Measurements from ENCODE around the gene TBC1D5. TPM values are rescaled to one million over a fixed set of nuclear protein-coding genes. Genes with fewer than 3 reads are reported as not detected.

The TBC1D5 gene
- total and polyA plus RNA-seq, 2 of the 8 experiments (the other 6 are each of a cell fraction or from before 2014, with no cell fraction given): 11.0 to 22.9 TPM

GRCh38 chr3:17744693-17745092 lies 2.3 kb upstream of the TBC1D5 start:
- Histone ChIP-seq H2AK5ac (ENCODE audit: low read depth, low read length) (no peak overlapping the region), H3K4me2 (ENCODE audit: insufficient read depth in 1 of 2, low read depth in 2 of 2, low read length in 2 of 2) (no peak overlapping the region), H4K8ac (ENCODE audit: extremely low read depth, insufficient read depth, low read length) (no peak overlapping the region), H2BK15ac (ENCODE audit: low read length) (no peak overlapping the region), H3K9ac (replicated peaks in 1 of 4; ENCODE audit: extremely low read depth in 1 of 4, low read depth in 3 of 4, low read length in 3 of 4) (no peak overlapping the region), H3K27ac (ENCODE audit: low read depth, low read length) (no peak overlapping the region), H4K20me1 (replicated peaks in 1 of 2; ENCODE audit: control insufficient read depth in 1 of 2, insufficient read depth in 2 of 2, low read length in 2 of 2) (no peaks in the 10 kb centered on the region), H3K4me1 (replicated peaks in 1 of 4; ENCODE audit: control insufficient read depth in 3 of 4, insufficient read depth in 4 of 4, low read length in 3 of 4) (peaks cover 2 to 5% (median 4%) of the 10 kb centered on the region in 4 experiments; a peak in 3 of 7 replicates), H3K4me3 (ENCODE audit: extremely low read depth in 1 of 4, insufficient read depth in 2 of 4, low read depth in 3 of 4, low read length in 4 of 4) (no peak overlapping the region), H2BK5ac (ENCODE audit: low read depth, low read length) (no peak overlapping the region), H4K91ac (replicated peaks; ENCODE audit: insufficient read length, low read length) (no peak overlapping the region), H3K9me3 (ENCODE audit: insufficient read depth in 2 of 2, low read depth in 1 of 2, low read length in 1 of 2) (no peaks in the 10 kb centered on the region), H3K56ac (replicated peaks; ENCODE audit: insufficient read length, low read depth, low read length) (no peak overlapping the region), H3K79me1 (ENCODE audit: low read depth, low read length) (no peaks in the 10 kb centered on the region), H3K23ac (ENCODE audit: insufficient read length) (no peak overlapping the region), H2BK120ac (replicated peaks; ENCODE audit: low read depth, low read length) (no peak overlapping the region), H3K18ac (ENCODE audit: extremely low read depth, low read length) (no peak overlapping the region), H2BK12ac (ENCODE audit: low read depth, low read length) (no peak overlapping the region), H3K36me3 (ENCODE audit: control insufficient read depth in 2 of 4, insufficient read depth in 4 of 4, low read length in 3 of 4) (no peaks in the 10 kb centered on the region), H3K79me2 (ENCODE audit: control insufficient read depth in 1 of 2, insufficient read depth in 2 of 2, low read length in 2 of 2) (peaks cover 0 to 12% of the 10 kb centered on the region in 2 experiments; a peak in 2 of 4 replicates), H2AFZ (ENCODE audit: low read length) (no peak overlapping the region), H4K5ac (ENCODE audit: insufficient read length, low read depth, low read length) (no peak overlapping the region), H3K14ac (ENCODE audit: insufficient read length) (no peak overlapping the region), H3K23me2 (ENCODE audit: low read depth, low read length) (peaks cover 3% of the 10 kb centered on the region), H2BK20ac (ENCODE audit: low read length) (no peak overlapping the region), H3K27me3 (replicated peaks in 1 of 4; ENCODE audit: control insufficient read depth in 3 of 4, extremely low read depth in 1 of 4, insufficient read depth in 3 of 4, low read length in 3 of 4) (no peaks in the 10 kb centered on the region), H3K4ac (replicated peaks; ENCODE audit: insufficient read length, low read depth, low read length) (no peak overlapping the region)
- ChIA-PET CTCF (ENCODE audit: partially characterized antibody) (interaction anchor here (0.6 to 1.2 kb wide), 4 partner anchors 53 to 211 kb away, joined by 3 to 6 read pairs (median 3); no protein-coding TSS in a partner anchor), POLR2A (ENCODE audit: partially characterized antibody) (no interaction called here)
- no peak for FAIRE-seq
- 91% methylated on average over 3 of the region's 3 CpGs; no CpG with 5 or more reads in 1 of the 2 experiments for WGBS, 2 experiments (ENCODE audit: extremely low coverage in 1 of 2, insufficient coverage in 1 of 2, insufficient read length in 1 of 2, insufficient replicate concordance in 2 of 2, low coverage in 1 of 2, low lambda C conversion rate in 2 of 2, missing lambda C conversion rate in 1 of 2)
- DNase-seq (ENCODE audit: low read depth in 1 of 2, low spot score in 2 of 2): no peak
- TF ChIP-seq NANOG (IDR thresholded peaks at IDR 0.05; ENCODE audit: insufficient read depth, low read depth, low read length, poor library complexity, severe bottlenecking): no peak
- no peak for TF ChIP-seq ASH2L (IDR thresholded peaks at IDR 0.05; ENCODE audit: low read length)
- TF ChIP-seq RXRA (IDR thresholded peaks at IDR 0.05; ENCODE audit: insufficient read depth, low read depth, low read length): no peak
- TF ChIP-seq RAD21 (IDR thresholded peaks at IDR 0.05 in 1 of 2, conservative IDR thresholded peaks at IDR 0.05 in 1 of 2; ENCODE audit: low read depth in 2 of 2, low read length in 2 of 2): no peak
- TF ChIP-seq BRCA1 (IDR thresholded peaks at IDR 0.05; ENCODE audit: low read depth, low read length): no peak
- no peak for TF ChIP-seq RBBP5 (IDR thresholded peaks at IDR 0.05; ENCODE audit: borderline replicate concordance, low read depth, low read length)
- TF ChIP-seq SAP30 (IDR thresholded peaks at IDR 0.05; ENCODE audit: insufficient read depth, insufficient replicate concordance, low read length): no peak
- TF ChIP-seq SIN3A (conservative IDR thresholded peaks at IDR 0.05 in 1 of 2, IDR thresholded peaks at IDR 0.05 in 1 of 2; ENCODE audit: low read depth in 1 of 2, low read length in 2 of 2): no peak
- no peak for TF ChIP-seq KDM1A (IDR thresholded peaks at IDR 0.05; ENCODE audit: borderline replicate concordance, low read length)
- no peak for TF ChIP-seq GTF2F1 (IDR thresholded peaks at IDR 0.05; ENCODE audit: borderline replicate concordance, low read depth, low read length)
- no peak for TF ChIP-seq MAFK (IDR thresholded peaks at IDR 0.05; ENCODE audit: low read depth, low read length)
- no peak for TF ChIP-seq NRF1 (IDR thresholded peaks at IDR 0.05; ENCODE audit: low read depth, low read length)
- TF ChIP-seq KDM4A (IDR thresholded peaks at IDR 0.05; ENCODE audit: low read depth, low read length, severe bottlenecking): no peak
